HepG2 (cell line): ENCODE measurements around the gene CCDC148. TPM values are rescaled to one million over a fixed set of nuclear protein-coding genes. Genes with fewer than 3 reads are reported as not detected.

Source experiments
- AGO2 ChIP-seq: fragments of 200-400 bp; formaldehyde crosslinking; optimal IDR thresholded peaks from 2 replicates; pipeline ENCODE3; 2017; ENCODE audit warnings: mild to moderate bottlenecking, low read depth, low read length, moderate library complexity
- BCLAF1 ChIP-seq: fragments of 450-650 bp; IDR thresholded peaks from 2 replicates; pipeline ENCODE4 v1.6.1; 2017; ENCODE audit warnings: mild to moderate bottlenecking
- CREBL2 ChIP-seq: sonication (generic); formaldehyde crosslinking; IDR thresholded peaks from 2 replicates; pipeline ENCODE4 v1.8.1; 2023; ENCODE audit warnings: missing genetic modification reagents, mild to moderate bottlenecking, borderline replicate concordance
- DNMT1 ChIP-seq: sonication (generic); formaldehyde crosslinking; IDR thresholded peaks from 2 replicates; pipeline ENCODE4 v1.5.1; 2020; ENCODE audit warnings: mild to moderate bottlenecking, missing genetic modification reagents
- DR1 ChIP-seq: sonication (generic); formaldehyde crosslinking; IDR thresholded peaks from 2 replicates; pipeline ENCODE4 v1.8.0; 2021; ENCODE audit warnings: mild to moderate bottlenecking, missing genetic modification reagents, inconsistent platforms
- FIP1L1 ChIP-seq: fragments of 200-400 bp; formaldehyde crosslinking; IDR thresholded peaks from 2 replicates; pipeline ENCODE4 v1.6.1; 2018; ENCODE audit warnings: low read depth, mild to moderate bottlenecking, low read length, moderate library complexity, borderline replicate concordance; ENCODE audit not compliant: insufficient read depth
- FLYWCH1 ChIP-seq: sonication (generic); formaldehyde crosslinking; IDR thresholded peaks from 2 replicates; pipeline ENCODE4 v1.8.1; 2023; ENCODE audit warnings: mild to moderate bottlenecking, missing genetic modification reagents
- GPBP1L1 ChIP-seq: sonication (generic); formaldehyde crosslinking; IDR thresholded peaks from 2 replicates; pipeline ENCODE4 v1.5.0; 2020; ENCODE audit warnings: mild to moderate bottlenecking, missing genetic modification reagents
- HES4 ChIP-seq: sonication (generic); formaldehyde crosslinking; IDR thresholded peaks from 2 replicates; pipeline ENCODE4 v1.9.0; 2021; ENCODE audit warnings: mild to moderate bottlenecking, missing genetic modification reagents, borderline replicate concordance
- HMG20B ChIP-seq: conservative IDR thresholded peaks from 2 replicates; pipeline ENCODE4 v1.6.1; 2016; ENCODE audit warnings: missing genetic modification reagents, missing compliant biosample characterization
- HOXA9 ChIP-seq: sonication (generic); formaldehyde crosslinking; IDR thresholded peaks from 2 replicates; pipeline ENCODE4 v1.8.1; 2022; ENCODE audit warnings: missing genetic modification reagents, mild to moderate bottlenecking, moderate library complexity, borderline replicate concordance
- MBNL3 ChIP-seq: fragments of 250-450 bp; sonication (Bioruptor Pico); conservative IDR thresholded peaks from 2 replicates; pipeline ENCODE4 v1.8.0; 2022; ENCODE audit warnings: mild to moderate bottlenecking, inconsistent platforms
- MLLT10 ChIP-seq: sonication (generic); formaldehyde crosslinking; IDR thresholded peaks from 2 replicates; pipeline ENCODE4 v1.4.0; 2020; ENCODE audit warnings: missing genetic modification reagents
- MXD4 ChIP-seq: IDR thresholded peaks from 2 replicates; pipeline ENCODE4 v1.6.1; 2016; ENCODE audit warnings: mild to moderate bottlenecking, missing biosample characterization, missing genetic modification reagents
- NFE2 ChIP-seq: sonication (generic); formaldehyde crosslinking; IDR thresholded peaks from 2 replicates; pipeline ENCODE4 v1.4.0; 2020; ENCODE audit warnings: missing genetic modification reagents
- NR2F1 ChIP-seq, 2 experiments: fragments of 450-650 bp in 1 of 2; formaldehyde crosslinking in 1 of 2; IDR thresholded peaks; 2 replicates each; pipeline versions ENCODE4 v1.5.0 to v1.6.1; 2016 to 2020; ENCODE audit warnings: mild to moderate bottlenecking in 1 of 2, missing compliant biosample characterization in 1 of 2, missing genetic modification reagents in 1 of 2, moderate library complexity in 1 of 2
- PHF20 ChIP-seq: sonication (generic); formaldehyde crosslinking; IDR thresholded peaks from 2 replicates; pipeline ENCODE4 v1.5.0; 2020; ENCODE audit warnings: mild to moderate bottlenecking, missing genetic modification reagents
- RELA ChIP-seq: sonication (generic); formaldehyde crosslinking; IDR thresholded peaks from 2 replicates; pipeline ENCODE4 v1.4.0; 2020; ENCODE audit warnings: missing genetic modification reagents
- SMARCC2 ChIP-seq: fragments of 450-650 bp; IDR thresholded peaks from 2 replicates; pipeline ENCODE4 v1.6.1; 2017; ENCODE audit warnings: antibody characterized with exemption, mild to moderate bottlenecking
- TBX2 ChIP-seq: sonication (generic); formaldehyde crosslinking; IDR thresholded peaks from 2 replicates; pipeline ENCODE4 v1.5.0; 2020; ENCODE audit warnings: missing genetic modification reagents, mild to moderate bottlenecking, borderline replicate concordance
- XBP1 ChIP-seq: sonication (generic); formaldehyde crosslinking; IDR thresholded peaks from 2 replicates; pipeline ENCODE4 v1.5.0; 2020; ENCODE audit warnings: missing genetic modification reagents
- ZNF333 ChIP-seq: sonication (generic); formaldehyde crosslinking; IDR thresholded peaks from 2 replicates; pipeline ENCODE4 v1.4.0; 2020; ENCODE audit warnings: mild to moderate bottlenecking, missing genetic modification reagents, borderline replicate concordance
- ZNF547 ChIP-seq: sonication (generic); formaldehyde crosslinking; IDR thresholded peaks from 2 replicates; pipeline ENCODE4 v1.5.1; 2020; ENCODE audit warnings: mild to moderate bottlenecking, missing genetic modification reagents
- ZNF552 ChIP-seq: sonication (generic); formaldehyde crosslinking; IDR thresholded peaks from 2 replicates; pipeline ENCODE4 v1.9.0; 2022; ENCODE audit warnings: missing genetic modification reagents, mild to moderate bottlenecking, borderline replicate concordance
- ZNF572 ChIP-seq: sonication (generic); formaldehyde crosslinking; IDR thresholded peaks from 2 replicates; pipeline ENCODE4 v1.5.1; 2020; ENCODE audit warnings: mild to moderate bottlenecking, missing genetic modification reagents
- ZNF672 ChIP-seq: sonication (generic); formaldehyde crosslinking; IDR thresholded peaks from 2 replicates; pipeline ENCODE4 v1.8.1; 2022; ENCODE audit warnings: missing genetic modification reagents
- ZNF674 ChIP-seq: sonication (generic); formaldehyde crosslinking; IDR thresholded peaks from 2 replicates; pipeline ENCODE4 v1.5.0; 2020; ENCODE audit warnings: low read depth, mild to moderate bottlenecking, missing genetic modification reagents
- ZNF7 ChIP-seq: IDR thresholded peaks from 2 replicates; pipeline ENCODE4 v1.6.1; 2016; ENCODE audit warnings: missing biosample characterization, missing genetic modification reagents
- ZNF768 ChIP-seq: sonication (generic); formaldehyde crosslinking; IDR thresholded peaks from 2 replicates; pipeline ENCODE4 v1.4.0; 2020; ENCODE audit warnings: missing genetic modification reagents
- polyA plus RNA-seq, 8 experiments: library from polyadenylated mRNA; depleted of rRNA in 3 of 8; stranded (reverse) in 7 of 8; unstranded in 1 of 8; fragments of >200 nt; fragmentation: Illumina TruSeq in 4 of 8; extraction: Trizol in 4 of 8; gene quantifications; 2 replicates each; pipeline versions ENCODE4 v1.2.1 to v1.2.3, GENCODE V29; 2011 to 2016; ENCODE audit warnings: low read depth in 4 of 8, missing spikeins in 1 of 8, mixed read lengths in 1 of 8; ENCODE audit not compliant: insufficient read depth in 1 of 8
- total RNA-seq, 5 experiments: library from RNA; depleted of rRNA; stranded (reverse); fragments of >200 nt; fragmentation: Illumina TruSeq; extraction: Trizol; gene quantifications; 2 replicates each; pipeline ENCODE4 v1.2.3, GENCODE V29; 2016; ENCODE audit warnings: low read depth in 1 of 5

The CCDC148 gene
- total and polyA plus RNA-seq, 2 of the 13 experiments (the other 11 are each of a cell fraction or from before 2014, with no cell fraction given), result 0.30 to 0.49 TPM

DNA sequence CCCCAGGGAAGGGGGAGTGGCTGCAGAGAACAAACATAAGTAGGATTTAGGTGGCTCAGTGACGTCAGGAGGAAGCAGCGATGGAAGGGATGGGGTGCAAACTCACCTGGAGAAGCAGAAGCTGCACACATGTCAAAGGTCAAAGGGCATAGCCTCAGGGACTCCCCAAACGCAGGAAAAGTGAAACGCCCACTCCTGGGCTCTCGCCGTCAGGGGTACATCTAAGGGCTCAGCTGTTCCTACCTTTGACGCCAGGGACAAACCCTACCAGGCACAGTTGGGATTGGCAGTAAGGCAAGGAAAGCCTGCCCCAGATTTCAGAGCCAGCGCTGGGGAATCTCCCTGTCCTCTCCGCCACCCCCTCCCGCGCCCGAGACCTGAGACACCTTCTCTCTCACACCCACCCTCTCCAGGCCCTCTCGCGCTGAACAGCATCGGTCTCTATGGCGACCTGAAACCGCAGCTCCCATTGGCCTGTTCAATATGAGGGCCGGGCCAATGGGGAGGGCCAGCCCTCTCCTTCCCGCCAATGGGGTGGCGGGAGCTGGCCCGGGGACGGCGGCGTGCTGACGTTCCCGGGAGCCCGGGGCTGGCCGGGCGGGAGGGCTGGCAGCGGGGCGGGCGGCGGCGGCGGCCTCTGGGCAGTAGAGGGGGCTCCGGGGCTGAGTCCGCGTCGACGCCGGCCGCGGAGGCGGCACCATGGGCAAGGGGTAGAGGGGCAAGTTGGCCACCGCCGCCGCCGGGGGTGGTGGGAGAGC, at the start of gene CCDC148, which contains the start of gene PKP4 (continued):
- TF ChIP-seq NR2F1 (CRISPR knock-in tag; IDR thresholded peaks at IDR 0.05) (no peak), ZNF7 (CRISPR knock-in tag) (no peak), HMG20B (CRISPR knock-in tag) (no peak), MBNL3 (no peak), FIP1L1 (no peak), FLYWCH1 (CRISPR knock-in tag) (no peak), MLLT10 (CRISPR knock-in tag) (no peak), ZNF768 (CRISPR knock-in tag) (no peak; the same call in 1 of the 2 replicates), ZNF674 (CRISPR knock-in tag) (no peak), DNMT1 (CRISPR knock-in tag) (no peak; the same call in 1 of the 2 replicates), PHF20 (CRISPR knock-in tag) (no peak), ZNF547 (CRISPR knock-in tag) (no peak), MXD4 (CRISPR knock-in tag) (no peak), BCLAF1 (no peak), RELA (no peak), TBX2 (peak; percentile 80), ZNF572 (CRISPR knock-in tag) (no peak), ZNF552 (no peak), DR1 (CRISPR knock-in tag) (no peak), ZNF672 (CRISPR knock-in tag) (no peak), NFE2 (CRISPR knock-in tag) (no peak), SMARCC2 (no peak), AGO2 (no peak), XBP1 (CRISPR knock-in tag) (no peak), HOXA9 (CRISPR knock-in tag) (no peak), GPBP1L1 (CRISPR knock-in tag) (no peak), HES4 (CRISPR knock-in tag) (no peak; the same call in 1 of the 2 replicates), CREBL2 (CRISPR knock-in tag) (no peak), ZNF333 (CRISPR knock-in tag) (no peak)
